Gastroesophageal sphincter (tissue), 3 donors: ENCODE measurements around the gene PROSER2.

Experiments
- CTCF ChIP-seq, 4 experiments: fragments of 200-600 bp in 2 of 4; fragments of 450-650 bp in 2 of 4; sonication (generic) in 1 of 4; IDR thresholded peaks; one replicate each; pipeline ENCODE4 v1.5.1; 2017 to 2019; ENCODE audit warnings: antibody characterized with exemption in 4 of 4, mild to moderate bottlenecking in 2 of 4, moderate library complexity in 2 of 4
- POLR2A ChIP-seq, 2 donors: fragments of 450-650 bp; IDR thresholded peaks; one replicate each; pipeline ENCODE4 v1.6.1; 2017; ENCODE audit warnings: antibody characterized with exemption in 2 of 2, mild to moderate bottlenecking in 2 of 2, moderate library complexity in 1 of 2
- POLR2AphosphoS5 ChIP-seq: sonication (generic); formaldehyde crosslinking; IDR thresholded peaks from one replicate; pipeline ENCODE4 v1.6.1; 2017; ENCODE audit warnings: antibody characterized with exemption

- no peak for TF ChIP-seq POLR2A (IDR thresholded peaks at IDR 0.05)
- no peak for TF ChIP-seq CTCF (IDR thresholded peaks at IDR 0.05)
- no peak for TF ChIP-seq POLR2AphosphoS5
Observed at GRCh38 chr10:11910102-11910501, 86.9 kb downstream of the PROSER2 start.
